ENCODE data around the gene APOD.

The APOD gene

DNA sequence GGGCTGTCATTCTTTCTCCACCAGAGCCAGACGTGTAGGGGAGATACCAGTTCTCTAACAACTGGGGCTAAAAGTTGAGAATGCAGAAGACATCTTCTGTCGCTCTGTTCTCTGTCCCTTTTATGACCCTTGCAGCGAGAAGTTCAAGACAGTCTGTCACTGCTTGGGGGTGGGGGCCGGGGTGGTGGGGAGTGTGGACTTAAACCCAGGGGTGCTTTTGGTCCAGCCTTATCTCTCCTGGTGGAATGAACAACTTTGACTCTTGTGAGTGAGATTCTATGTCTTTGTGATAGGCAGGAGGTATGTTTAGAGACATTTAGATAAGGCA, 767 bp upstream of the APOD start:
- DNase-seq, result no peak

DNA sequence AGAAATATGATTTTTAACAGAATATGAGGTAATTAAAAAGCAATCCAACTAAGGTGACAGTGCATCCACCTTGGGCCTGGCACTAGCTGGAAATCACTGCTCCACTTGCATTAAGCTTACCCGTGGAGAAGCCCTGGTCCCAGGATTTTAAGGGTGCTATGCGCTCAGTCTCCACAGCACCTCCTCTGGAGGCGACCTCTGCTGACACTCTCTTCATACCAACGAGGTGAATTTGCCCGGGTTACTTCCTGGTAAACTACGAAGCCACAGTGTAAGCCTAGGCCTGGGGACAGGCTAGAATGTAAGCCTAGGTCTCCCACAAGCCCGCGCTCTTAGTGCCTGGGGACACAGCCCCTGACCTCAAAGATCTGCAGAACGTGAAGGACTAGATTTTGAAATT, 793 bp downstream of the APOD start:
- no peak for DNase-seq

DNA sequence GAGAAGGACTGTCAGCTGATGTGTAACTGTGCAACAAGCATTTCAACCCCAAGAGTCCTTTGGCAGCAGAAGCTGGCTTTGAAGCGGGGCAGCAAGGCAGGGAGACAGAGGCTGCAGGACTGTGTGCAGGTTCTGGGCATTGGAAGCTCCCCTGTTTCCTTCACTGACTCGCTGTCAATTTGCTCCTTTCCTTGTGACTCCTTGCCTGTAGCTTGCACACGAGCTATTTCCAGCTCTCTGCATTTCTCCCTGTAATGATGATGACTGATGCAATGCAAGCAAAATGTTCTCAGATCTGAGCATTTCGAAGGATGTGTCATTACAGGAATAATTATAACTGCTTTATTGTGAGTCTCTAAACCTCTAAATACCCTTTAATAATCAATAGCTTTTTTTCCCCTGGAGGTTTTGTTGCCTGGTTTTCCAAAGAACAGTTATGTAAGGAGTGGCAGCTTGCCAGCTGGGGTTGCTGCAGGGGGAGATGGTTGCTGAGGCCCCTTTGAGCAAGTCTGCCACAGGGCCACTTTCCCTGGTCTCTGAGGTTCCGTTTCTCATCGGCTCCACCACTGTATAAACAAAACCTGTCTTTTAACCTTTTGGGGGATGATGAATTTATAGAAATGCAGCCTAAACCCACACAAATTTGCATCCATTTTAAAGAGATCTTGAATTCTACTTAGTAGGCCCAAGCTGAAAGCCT, 2.8 kb downstream of the APOD start:
- DNase-seq, result no peak

DNA sequence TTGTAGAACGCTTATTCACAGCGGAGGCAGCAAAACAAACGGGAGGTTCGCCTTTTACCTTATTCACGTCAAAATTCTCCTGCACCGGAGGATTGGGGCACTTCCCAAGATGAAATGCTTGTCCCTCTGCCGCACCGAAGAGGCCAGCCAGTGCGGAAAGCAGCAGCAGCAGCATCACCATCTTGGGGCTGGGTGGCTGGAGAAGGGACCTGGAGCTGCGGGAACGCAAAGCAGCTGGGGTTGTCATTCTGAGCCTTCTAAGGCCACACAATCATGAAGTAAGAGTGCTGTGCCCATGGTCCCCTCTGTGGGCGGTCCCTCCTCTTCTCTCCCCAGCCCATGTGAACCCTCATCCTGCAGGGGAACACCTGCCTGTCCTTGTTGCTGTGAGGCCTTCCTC, 4.5 kb downstream of the APOD start:
- DNase-seq, result no peak

DNA sequence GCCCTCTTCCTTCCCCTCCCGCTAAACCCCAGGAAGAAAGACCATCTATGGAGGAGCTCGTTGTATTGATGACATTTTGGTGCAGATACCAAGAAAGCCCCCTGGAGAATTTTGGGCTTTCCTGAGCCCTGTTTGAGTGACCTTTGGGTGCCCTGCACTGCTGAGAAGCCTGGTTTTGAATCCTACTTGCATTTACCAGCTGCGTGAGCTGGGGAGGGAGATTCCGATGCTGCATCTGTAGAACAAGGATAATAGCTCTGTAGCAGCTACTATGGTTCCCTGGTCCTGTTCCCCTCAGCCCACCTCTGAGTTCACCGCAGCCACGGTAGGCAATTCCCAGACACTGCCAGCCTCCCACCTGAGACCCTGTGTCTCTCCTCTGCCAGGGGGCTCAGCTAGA, 5.2 kb downstream of the APOD start:
- DNase-seq, result no peak

DNA sequence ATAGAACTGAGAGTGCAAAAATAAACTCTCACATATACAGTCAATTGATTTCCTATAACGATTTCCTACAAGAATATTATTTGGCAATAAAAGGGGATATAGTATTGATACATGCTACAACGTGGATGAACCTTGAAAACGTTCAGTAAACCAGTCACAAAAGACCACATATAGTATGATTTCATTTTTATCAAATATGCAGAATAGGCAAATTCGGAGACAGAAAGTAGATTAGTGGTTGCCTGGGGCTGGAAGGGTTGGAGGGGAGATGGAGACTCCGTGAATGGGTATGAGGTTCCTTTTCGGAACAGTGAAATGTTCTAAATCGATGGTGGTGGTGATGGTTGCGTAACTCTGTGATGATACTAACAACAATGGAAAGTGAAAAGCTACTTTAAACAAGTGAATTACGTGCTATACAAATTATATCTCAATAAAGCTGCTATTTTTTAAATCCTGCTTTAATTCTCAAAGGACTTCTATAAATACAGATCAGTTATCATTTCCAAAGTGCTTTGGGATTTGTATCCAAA, 6.0 kb downstream of the APOD start:
- DNase-seq, result no peak

DNA sequence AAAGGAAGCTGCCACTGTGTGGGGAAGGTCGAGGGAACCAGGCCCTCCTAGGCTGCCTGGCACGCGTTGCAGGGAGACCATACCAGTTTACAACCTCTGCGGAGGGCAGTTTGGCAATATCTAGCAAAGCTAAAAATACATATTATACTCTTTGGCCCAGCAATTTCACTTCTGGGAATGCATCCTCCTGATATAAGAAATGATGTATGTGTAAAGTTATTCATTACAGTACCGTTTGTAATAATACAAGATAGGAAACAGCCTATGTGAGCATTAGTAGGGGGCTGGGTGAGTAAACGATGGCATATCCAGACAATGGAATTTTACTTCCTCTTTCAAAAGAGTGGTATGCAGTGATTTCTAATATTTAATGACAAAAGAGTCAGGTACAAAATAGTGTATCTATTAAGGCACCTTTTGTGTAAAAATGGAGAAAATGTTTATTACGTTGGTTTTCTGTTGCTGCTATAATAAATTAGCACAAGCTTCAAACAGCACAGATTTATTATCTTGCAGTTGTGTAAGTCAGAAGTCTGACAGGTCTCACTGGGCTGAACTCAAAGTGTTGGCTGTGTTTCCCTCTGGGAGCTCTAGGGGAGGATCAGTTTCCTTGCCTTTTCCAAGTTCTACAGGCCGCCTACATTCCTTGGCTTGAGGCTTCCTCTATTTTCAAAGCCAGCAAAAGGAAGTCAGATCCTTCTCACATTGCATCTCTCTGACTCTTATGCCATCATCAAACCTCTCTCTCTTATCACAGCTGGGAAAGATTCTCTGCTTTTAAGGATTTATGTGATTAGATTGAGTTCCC, 9.0 kb downstream of the APOD start:
- no peak for DNase-seq

DNA sequence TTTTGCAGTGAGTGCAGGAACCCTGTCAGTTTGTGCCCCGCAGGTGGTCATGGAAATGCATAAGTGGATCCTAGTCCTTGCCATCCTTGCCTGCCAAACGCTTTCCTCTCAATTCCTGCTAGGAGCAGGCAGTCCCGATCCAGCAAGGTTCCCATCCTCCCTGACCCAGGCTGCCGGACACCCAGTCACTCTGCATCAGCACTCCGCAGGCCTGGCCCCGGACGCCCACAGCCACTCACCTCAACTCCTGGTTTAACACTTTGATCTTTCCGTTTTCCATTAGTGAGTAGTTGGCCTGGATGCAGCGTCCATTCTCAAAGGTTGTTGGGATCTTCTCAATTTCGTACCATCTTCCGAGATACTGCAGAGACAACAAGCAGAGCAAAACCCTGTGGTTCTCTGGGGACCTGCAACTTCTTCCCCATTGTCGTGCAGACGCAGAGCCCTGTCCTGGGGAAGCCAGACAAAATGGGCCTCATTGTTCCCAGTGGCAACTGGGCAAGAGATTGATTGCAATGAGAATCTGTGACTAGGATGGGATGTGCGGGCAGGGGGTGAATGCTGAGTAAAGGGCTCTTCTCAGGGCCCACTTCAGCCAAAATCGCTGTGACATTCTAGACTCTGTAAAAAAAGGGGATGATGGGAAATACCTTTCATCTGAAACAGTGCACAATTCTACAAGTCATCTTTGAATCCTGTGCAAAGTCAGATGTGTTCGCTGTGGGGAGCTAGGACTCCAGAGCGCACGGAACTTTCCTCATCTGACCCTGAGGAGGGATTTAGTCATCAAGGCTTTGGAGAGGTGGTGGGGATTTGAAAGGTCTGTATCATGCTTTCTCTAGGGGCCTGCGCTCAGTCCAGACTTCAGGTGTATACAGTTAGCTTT, 9.9 kb downstream of the APOD start:
- no peak for DNase-seq

DNA sequence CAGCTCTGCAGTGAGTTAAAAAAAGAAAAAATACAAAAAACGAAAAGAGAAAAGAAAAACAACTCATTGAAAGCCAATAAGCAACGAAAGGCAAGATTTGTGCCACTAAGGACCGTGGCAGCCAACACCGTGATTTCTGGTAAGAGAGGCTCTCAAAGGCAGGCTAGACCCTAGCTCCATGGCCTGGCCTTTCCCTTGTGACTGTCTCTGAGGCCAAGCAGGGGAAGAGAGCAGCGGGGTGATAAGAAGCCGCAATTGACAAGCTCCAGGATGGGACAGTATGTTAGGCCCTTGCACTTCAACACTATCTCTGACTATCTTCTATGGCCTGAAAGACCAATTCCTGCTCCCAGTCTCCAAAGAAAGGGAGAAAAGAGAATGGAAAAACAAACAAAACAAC, 12.4 kb downstream of the APOD start:
- DNase-seq, result no peak

DNA sequence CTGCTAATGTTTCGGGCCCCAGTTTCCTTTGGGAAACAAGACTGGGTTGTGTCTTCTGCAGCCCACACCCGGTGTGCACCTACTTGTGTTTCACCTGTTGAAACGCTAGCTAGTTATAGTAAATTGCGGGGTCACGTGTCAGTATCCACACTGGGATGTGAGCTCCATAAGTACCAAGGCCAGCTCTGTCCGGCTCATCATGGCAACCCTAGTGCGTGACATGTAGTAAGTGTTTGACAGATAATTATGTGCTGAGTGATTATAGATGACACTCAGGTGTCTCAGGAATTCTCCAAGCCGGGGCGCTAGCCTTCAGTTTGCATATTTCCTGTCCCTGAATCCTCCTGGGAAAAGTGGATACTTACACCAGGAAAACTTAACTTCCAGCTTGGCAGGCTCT, 12.8 kb downstream of the APOD start:
- no peak for DNase-seq

DNA sequence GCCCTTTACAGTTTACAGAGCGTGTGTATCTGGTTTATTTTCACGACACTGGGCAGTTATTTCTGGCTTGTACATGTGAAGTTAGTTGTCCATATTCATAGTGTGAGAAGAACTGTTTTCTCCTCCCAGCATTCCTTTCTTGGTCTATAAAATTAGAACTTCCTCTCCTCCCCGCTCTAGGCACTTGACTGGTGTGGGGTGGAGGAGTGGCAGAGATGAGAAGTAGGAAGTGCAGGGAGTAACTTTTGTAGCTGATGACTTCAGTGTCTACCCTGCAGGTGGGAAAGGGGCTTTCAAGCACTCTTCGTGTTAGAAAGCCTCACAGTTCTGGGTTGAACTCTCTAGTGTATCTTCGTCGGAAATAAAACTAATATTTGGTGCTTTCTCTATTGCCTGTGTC, 13.4 kb downstream of the APOD start:
- no peak for DNase-seq

DNA sequence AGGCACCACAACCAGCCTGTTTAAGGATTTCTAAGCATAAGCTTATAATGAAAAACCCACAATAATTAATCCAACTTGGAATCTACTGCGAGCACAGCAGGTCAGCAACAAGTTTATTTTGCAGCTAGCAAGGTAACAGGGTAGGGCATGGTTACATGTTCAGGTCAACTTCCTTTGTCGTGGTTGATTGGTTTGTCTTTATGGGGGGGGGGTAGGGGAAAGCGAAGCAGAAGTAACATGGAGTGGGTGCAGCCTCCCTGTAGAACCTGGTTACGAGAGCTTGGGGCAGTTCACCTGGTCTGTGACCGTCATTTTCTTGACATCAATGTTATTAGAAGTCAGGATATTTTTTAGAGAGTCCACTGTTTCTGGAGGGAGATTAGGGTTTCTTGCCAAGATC, 15.1 kb downstream of the APOD start:
- no peak for DNase-seq

DNA sequence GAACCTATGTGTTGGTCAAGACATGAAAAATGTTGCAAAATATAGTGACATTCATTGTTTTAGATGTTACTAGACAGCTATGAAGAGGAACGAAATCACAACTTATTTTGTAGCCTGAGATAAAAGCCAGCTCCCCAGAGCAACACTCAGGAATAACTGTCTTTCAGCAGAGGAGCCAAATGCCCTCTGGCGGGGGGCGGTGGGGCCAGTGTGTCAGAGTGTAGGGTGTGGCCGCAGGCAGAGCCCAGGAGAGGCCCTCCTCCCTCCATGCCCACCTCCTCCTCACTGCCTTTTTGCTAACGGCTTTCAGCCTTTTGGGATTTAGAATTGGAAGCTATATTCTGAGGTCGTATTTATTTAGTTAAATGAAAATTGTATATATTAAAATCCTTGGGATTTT, 16.9 kb downstream of the APOD start:
- DNase-seq, result no peak

DNA sequence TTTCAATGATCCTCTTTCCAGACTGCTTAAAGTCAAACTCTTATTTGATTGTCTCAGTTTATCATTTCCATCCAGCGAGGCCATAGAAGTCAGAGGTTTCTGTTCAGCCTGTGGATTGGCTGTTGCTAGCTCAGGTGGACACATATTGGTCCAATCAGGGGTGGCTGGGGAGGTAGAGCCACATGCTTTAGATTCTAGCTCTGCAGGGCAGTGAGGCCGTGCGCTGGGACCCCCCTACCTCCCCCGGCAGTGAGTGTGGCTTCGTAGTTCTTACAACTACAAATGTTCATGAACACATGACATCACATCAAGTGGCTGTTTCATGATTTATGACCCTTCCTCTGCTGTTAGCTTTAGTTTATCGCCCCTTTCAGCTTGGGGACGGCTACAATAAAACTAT, 18.0 kb downstream of the APOD start:
- no peak for DNase-seq

DNA sequence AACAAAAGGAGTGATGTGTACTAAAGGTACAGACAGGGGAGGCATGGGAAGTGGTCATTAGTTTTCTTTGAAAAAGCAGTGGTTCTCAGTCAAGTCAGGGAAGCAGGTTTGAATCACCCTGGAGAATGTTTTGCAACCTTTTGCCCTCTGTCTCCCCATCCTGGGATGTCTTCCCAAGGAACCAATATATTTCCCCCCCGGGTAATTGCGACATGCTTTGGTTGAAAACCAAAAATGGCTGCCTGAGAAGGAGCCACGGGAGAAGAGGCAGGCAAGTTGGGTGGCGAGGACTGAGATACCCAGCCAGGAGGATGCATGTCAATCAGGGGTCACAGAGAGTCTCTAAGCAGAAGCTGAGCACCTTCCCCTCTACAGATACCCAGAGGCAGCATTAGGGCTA, 20.4 kb downstream of the APOD start:
- no peak for DNase-seq

DNA sequence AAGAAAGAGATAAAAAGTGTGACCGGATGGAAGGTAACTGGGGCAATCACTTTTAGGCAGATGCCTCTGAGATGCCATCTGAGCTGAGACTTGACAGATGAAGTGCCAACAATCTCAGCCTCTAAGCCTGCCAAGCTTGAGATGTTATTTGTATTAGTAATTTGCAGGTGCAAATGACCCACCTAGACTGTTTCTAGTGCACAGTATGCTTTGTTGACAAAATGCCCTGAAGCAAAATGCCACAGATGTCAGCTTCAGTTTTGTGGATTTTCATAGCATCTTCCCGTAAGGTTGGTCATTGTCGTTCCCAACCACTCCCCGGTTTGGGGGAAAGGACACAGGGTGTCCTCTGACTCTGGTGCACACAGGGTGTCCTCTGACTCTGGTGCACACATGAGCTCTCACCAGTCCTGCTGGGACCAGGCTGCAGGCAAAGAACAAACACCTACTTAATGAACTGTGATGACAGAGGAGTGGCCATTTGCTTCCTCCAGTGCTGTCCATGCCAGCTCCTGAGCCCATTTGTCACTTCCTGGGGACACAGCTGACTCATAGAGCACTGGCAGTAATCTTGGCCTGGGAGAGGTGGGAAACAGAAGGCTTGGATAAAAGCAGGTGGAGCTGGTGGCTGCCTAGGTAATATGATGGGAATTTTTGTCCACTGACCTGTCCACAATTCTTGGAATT, 23.9 kb downstream of the APOD start:
- DNase-seq, result no peak

DNA sequence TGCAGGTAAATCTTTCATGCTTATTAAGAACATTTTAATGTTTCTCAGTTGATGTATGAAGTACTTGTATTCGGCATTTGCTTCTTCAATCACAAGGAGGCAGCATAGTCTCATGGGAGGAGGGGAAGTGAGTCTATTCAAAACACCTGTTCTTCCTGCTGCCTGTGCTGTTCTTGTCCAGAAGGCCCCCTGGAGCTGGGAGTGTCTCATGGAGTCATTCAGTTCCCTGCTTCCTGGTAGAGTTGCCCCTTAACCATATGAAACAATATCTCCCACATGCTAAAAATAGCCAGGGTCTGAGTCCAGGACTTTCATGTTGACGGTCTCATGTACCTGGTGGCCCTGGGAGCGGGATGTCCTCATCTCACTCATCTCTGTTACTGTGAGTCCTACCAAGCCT, 25.1 kb downstream of the APOD start:
- DNase-seq, result peak; percentile 63

DNA sequence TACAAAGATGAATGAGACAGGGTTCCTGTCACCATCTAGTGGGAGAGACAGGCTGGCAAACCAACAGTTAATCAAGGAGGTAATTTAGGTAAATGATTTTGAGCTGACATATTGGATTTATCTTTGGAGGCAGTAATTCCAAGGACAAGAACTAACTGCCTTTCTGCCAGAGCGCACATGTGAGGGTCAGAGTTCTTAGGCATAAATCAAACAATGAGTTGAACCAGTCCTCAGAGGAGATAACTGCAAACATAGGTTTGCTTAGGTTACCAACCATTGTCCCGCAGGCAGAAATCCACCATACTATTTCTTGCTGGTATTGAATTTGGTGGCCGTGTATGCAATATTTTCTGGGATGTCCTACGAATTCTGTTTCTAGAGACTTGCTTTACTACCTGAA, 26.4 kb downstream of the APOD start:
- no peak for DNase-seq

DNA sequence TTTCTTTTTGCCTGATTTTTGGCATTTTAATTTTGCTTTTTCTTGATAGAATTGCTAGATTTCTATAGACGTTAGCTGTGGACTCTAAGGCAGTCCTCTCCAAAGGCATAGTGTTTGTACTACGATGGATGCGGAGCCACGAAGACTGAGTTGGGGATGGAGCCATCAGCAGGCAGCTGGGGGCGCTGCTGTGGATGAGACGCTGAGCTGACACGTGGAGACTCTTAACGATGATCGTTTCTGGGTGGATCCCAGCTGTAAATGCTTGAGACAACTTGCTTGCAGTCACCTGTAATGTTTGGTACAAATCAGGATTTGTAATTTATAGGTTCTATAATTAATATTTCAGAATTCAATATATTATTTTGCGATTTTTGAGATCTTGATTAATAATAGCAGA, 27.4 kb downstream of the APOD start:
- no peak for DNase-seq

DNA sequence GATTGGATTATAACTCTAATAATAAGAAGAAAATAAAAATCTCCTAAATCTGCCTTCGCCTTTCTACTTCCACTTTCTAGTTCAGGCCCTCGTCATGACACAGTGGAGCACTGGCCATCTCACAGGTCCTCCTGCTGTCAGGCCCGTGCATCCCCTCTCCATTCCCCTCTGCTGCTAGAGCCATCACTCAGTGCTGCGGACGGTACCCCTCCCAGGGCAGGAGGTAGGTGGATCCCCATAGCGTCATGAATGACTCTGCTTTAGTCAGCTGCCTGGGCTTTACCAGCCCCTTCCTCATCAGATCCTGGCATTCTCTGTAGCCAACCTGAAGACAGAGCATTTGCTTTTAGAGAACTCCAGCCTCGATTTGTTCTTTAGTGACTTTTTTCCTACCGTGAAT, 28.6 kb downstream of the APOD start:
- no peak for DNase-seq

DNA sequence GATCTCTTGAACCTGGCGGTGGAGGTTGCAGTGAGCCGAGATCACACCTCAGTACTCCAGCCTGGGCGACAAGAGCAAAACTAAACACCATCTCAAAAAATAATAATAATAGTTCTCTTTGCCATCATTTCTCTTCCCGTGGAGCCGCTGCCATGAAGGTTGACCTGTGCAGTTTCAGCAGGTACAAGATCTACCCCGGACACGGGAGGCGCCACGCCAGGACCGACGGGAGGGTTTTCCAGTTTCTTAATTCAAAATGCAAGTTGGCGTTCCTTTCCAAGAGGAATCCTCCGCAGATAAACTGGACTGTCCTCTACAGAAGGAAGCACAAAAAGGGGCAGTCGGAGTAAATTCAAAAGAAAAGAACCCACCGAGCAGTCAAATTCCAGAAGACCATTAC, 29.3 kb downstream of the APOD start:
- no peak for DNase-seq

DNA sequence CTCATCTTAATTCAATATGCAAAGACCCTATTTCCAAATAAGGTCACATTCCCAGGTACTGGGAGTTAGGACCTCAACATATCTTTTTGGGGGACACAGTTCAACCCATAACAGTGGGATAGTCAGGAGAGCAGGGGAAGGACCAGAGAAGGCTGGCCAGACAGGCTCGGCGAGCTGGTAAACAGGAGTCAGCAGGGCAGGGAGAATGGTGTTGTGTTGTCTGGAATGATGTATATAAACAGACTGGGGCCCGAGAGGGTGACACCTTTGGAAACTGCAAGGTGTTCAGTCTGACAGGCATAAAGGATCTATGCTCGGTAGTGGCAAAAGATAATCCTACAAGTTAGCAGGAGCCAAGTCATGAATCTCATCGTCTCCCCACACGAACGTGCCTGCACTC, 30.5 kb downstream of the APOD start:
- no peak for DNase-seq

DNA sequence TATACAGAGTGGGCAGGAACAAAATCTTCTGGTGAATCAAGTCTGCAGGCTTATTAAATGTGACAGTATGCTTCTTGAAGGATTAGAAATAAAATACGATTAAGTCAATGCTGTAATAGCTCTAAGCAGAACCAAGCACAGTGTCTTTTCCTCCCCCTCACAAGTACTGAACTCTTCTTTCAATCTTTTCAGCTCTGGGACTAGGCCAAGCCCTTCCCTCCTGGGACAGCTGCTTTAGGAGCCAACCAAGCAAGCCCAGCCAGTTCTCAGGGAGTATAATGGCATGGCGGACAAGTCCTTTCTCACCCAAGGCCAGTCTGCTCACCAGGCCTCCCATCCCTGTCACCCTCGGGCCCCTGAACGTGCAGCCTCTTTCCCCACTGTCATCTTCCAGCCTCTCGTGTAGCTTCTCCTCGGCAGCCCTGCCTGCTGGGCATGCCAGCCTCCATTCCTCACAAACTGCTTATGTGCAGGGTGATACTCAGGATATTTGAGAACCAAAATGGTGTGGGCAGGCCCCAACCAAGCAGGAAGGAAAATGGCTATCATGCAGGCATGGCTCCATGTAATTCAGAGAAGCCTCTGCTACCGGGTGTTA, 32.3 kb downstream of the APOD start:
- no peak for DNase-seq
